GM18507 (cell line): Measurements from ENCODE around the gene GGA1.

Experiments
- DNase-seq: peaks from one replicate; pipeline ENCODE4 v3.0.0; 2011; ENCODE audit warnings: low read depth; ENCODE audit not compliant: insufficient read length; ENCODE audit errors: extremely low spot score
- FAIRE-seq: peaks from 2 replicates; lab custom pipeline; 2011; peaks lifted over from hg19 to GRCh38; lab: Jason Lieb, UNC

GGA1 gene

GRCh38 chr22:37662039-37662438 lies 53.4 kb downstream of the GGA1 start:
- DNase-seq (no peak), FAIRE-seq (peak; percentile 76)

- FAIRE-seq (peak; percentile 5), DNase-seq (no peak)
These were observed 55.0 kb downstream of the GGA1 start for GRCh38 chr22:37663521-37664140.

GRCh38 chr22:37664249-37665101 lies 55.8 kb downstream of the GGA1 start:
- FAIRE-seq (no peak), DNase-seq (no peak)

DNA sequence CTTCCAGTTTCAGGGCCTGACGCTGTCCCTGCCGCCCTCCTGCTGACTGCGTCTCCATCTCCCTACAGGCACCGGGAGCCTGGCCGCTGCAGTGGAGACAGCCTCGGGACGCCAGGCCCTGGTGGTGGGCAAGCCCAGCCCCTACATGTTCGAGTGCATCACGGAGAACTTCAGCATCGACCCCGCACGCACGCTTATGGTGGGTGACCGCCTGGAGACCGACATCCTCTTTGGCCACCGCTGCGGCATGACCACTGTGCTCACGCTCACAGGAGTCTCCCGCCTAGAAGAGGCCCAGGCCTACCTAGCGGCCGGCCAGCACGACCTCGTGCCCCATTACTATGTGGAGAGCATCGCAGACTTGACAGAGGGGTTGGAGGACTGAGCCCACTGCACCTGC lies 56.9 kb downstream of the GGA1 start:
- no peak for FAIRE-seq
- no peak for DNase-seq

DNA sequence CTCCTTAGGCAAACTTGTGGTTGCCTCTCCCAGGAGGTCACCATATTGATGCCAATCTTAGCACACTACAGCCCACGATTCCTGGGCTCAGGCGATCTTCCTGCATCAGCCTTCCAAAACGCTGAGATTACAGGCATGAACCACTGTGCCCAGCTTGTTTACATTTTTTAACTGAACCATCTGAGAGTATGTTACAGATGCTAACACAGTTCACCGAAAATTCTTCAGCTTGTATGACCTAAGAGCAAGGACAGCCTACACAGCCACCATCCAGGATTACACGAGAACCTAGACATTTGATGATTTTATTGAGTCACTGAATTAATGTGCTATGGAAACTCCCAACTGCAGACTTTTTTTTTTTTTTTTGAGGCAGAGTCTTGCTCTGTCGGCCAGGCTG lies 61.0 kb downstream of the GGA1 start:
- FAIRE-seq, result no peak
- DNase-seq, result no peak

DNA sequence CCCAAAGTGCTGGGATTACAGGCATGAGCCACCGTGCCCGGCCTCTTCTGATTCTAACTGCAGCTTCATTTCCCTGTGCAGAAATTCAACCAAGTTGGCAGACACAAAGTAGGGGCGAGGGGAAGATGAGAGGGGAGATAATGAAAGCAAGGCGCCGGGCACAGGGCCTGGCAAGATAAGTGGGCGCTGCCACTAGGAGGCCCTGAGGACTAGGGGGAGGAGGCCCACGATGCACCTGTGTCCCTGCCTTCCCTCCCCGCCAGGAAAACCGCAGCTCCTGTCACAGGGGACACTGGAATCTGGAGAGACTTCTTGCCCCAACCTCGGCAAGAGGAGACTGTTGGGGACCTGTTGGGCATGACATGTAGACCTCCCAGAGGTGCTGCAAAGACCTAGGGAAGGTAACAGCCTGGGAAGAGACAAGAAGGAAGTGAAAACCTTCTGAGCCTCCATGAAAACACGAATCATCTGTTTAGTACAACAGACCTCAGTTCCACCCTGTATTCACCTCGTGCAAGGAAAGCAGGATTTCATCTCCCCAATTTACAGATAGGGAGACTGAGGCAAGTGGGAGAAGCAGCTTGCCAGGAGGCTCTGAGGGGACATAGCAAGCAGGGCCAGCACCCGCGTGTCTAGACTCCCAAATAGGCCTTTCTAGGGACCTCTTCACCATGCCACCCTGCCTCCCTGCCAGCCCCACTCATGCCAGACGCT lies 63.7 kb downstream of the GGA1 start:
- no peak for DNase-seq
- no peak for FAIRE-seq

- FAIRE-seq (no peak), DNase-seq (no peak)
These were observed 64.4 kb downstream of the GGA1 start for GRCh38 chr22:37672920-37673455.

DNA sequence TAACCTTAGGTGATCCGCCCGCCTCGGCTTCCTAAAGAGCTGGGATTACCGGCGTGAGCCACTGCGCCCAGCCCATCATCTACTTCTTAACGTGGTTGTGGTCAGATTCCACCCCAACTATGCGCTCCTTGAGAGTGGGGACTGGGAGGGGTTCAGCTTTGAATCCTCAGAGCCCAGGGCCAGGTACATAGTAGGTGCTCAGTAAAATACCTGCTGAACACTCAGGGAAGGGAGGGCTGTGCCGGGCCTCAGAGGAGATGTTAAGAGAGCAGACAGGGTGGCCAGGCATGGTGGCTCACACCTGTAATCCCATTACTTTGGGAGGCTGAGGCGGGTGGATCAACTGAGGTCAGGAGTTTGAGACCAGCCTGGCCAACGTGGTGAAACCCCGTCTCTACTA lies 65.6 kb downstream of the GGA1 start:
- FAIRE-seq (no peak), DNase-seq (no peak)

DNA sequence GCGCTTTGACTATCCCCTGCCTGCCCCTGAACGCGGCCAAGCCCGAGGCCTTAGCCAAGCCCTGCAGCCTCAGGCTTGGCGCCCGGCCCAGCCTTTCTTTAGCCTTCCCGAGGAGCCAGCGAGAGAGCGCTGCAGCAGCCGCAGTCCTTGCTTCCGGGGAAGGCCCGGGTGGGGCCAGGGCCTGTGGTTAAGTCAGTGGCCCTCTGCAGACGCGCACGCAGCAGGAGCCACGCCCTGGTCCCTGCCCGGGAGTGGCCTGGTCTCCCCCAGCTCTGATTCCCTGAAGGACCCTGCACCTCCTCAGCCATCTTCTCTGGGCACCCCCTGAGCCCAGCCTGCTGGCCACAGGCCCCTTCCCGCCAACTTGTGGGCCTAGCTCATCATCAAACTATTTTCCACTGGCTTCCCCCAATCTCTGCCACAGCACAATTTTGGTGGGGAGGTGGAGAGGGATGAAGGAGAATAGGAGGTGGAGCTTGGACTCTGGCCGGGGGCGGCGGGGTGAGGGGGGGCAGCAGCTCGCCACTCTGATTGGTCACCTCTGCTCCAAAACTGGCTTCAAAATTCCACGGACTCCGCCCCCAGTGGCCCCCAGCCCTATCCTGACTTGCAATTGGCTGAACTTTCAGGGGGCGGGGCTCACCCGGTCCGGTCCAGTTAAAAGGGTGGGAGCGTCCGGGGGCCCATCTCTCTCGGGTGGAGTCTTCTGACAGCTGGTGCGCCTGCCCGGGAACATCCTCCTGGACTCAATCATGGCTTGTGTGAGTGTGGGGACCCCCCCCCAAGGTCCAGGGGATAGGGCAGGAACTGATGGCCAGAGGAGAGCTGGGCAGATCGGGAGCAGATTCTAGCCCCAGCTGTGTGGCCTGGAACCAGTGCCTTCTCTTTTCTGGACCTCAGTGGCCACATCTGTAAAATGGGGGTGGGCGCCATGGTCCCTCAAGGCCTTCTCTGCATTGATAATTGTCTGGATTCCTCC lies 66.6 kb downstream of the GGA1 start, which contains the start of gene LGALS1:
Gene LGALS1 (plus strand): TSS at position 686 of the 979 bp plus-strand sequence. CDS start 67 bp downstream, at position 753.
- peak; percentile 93 for FAIRE-seq
- DNase-seq, result peak; percentile 71

DNA sequence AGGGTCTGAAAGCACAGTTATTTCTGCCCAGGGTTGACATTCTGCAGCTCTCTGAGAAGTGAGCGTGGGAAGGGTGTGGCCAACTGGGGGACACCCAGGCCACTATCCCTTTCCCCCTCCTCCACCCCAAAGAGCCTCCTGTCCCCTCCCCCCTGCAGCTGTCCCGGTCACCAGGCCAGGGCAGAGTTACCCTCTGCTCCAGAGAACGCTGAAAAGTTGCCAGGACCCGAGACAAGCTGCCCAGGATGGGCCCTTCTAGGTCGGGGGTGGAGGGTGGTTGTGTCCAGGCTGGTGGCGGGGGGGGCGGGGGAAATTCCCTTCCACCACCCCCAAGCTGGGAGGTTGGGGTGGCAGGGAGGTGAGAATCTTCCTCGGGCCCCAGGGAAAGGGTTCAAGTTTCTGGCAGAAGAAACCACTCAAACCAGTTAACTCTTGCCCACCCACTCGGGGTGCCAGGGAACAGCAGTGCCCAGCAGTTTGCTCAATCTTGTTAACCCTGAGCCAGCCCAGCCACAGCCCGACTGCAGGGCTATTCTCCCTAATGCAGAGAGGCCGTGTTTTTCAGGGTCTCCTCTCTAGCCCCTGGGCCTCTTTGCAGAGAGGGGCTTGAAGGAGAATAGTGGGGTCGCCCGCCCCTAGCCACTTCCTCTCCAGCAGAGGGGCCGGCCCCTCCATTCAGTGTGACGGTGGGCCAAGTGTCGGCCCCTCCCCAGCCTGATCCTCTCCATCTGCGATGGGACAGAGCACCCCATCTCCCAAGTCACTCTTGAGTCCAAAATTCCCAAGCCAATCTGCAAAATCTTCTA lies 67.5 kb downstream of the GGA1 start:
- DNase-seq (no peak), FAIRE-seq (peak; percentile 49)

- DNase-seq, result no peak
- FAIRE-seq, result peak; percentile 86
These were observed 68.3 kb downstream of the GGA1 start for GRCh38 chr22:37676736-37677492.

GRCh38 chr22:37677493-37677974 lies 68.9 kb downstream of the GGA1 start:
- FAIRE-seq, result no peak
- DNase-seq, result no peak

- FAIRE-seq (no peak), DNase-seq (no peak)
These were observed 69.7 kb downstream of the GGA1 start for GRCh38 chr22:37678372-37678771.

DNA sequence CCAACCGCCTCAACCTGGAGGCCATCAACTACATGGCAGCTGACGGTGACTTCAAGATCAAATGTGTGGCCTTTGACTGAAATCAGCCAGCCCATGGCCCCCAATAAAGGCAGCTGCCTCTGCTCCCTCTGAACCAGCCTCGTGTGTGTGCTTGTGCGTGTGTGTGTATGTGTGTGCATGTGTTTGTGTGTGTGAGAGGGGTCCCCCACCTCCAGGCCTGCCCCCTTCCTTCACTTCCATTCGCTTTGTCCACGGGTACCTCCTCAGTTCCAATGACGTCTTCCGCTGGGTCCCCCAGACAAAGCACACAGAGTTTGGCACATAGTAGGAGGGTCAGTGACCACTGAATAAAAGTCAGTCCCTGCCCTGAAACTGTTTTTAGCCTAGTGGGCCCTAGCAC lies 71.0 kb downstream of the GGA1 start:
- FAIRE-seq (no peak), DNase-seq (no peak)

DNA sequence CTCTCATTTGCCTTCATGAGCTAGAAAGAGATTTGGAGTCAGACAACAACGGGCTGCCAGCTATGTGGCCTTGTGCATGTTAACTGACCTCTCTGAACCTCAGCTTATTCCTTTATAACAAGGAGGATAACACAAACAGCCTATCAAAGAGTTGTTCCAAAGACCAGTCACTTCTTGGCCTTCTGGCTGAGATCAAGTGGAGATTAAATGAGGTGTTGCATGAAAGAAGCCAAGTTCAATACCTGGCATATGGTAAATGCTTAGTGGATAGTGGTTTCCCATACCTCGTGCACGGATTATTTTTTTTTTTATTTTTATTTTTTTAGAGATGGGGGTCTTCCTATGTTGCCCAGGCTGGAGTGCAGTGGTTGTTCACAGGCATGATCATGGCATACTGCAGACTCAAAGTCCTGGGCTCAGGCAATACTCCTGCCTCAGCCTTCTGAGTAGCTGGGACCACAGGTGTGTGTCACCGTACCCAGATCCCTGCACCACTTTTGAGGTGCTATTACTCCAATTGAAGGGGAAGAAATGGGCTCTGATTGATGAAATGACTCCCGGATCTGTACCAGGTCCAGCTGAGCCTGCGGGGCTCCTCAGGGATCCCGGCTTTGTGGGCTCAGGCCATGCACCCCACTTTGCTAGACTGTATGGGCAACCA lies 71.7 kb downstream of the GGA1 start:
- FAIRE-seq (no peak), DNase-seq (no peak)

GRCh38 chr22:37681001-37681424 lies 72.4 kb downstream of the GGA1 start:
- FAIRE-seq, result no peak
- no peak for DNase-seq

DNA sequence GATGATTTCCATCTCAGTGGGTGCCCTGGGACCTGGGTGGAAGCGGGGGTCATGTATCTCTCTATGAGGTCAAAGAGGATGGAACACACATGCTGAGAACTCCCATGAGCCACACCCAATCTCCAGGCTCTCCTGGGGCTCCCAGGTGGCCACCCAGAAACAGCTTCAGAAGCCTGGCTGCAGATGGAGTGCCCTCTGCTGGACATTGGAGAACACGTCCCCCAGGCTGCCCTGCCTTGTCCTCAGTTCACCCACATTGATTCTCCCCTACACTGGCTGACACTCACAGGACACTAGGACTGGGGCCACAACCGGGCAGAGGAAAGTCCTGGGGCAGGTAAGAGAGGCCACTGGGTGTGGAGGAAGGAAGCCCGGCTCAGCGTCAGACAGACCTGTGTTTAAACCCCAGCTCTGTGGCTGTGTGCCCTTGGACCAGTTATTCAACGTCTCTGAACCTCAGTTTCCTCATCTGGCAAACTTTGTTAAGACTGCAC lies 73.0 kb downstream of the GGA1 start:
- peak; percentile 76 for FAIRE-seq

More for the DNA sequence above, 73.0 kb downstream of the GGA1 start:
- DNase-seq, result no peak
